ENCODE results near the gene KCNAB2. TPM values are rescaled to one million over a fixed set of nuclear protein-coding genes. Genes with fewer than 3 reads are reported as not detected.

The KCNAB2 gene
- polyA plus RNA-seq, 3 donors = 11.5 to 178 (median 22.7) TPM

DNA sequence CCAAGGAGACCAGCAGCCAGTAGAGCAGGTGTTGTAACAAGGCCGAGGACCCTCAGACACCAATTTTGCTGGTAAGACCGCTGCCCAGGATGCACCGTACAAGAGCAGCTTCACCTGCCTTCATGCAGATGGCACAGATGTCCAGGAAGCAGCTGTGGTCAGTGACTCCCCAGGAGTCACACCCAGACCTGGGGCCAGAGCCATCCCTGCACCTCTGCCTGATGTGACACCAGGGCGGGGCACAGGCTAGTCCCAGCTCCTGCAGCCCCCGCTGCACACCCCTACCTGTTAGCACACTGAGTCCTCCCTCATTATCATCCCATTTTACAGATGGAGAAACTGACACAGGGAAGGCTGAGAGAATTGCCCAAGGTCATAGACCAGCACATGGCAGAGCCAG, 16.3 kb upstream of the KCNAB2 start:
- 76% methylated on average over 5 of the region's 5 CpGs for WGBS (ENCODE audit: insufficient coverage)
- H3K27ac ChIP-seq (ENCODE audit: low read depth in 1 of 2, low read length in 2 of 2) = peak overlapping the region; percentile 95 to 100
- peak overlapping the region in 1 of 3 experiments; percentile 80 for H3K4me3 ChIP-seq (replicated peaks in 1 of 3; ENCODE audit: low read depth in 2 of 3, low read length in 3 of 3)

DNA sequence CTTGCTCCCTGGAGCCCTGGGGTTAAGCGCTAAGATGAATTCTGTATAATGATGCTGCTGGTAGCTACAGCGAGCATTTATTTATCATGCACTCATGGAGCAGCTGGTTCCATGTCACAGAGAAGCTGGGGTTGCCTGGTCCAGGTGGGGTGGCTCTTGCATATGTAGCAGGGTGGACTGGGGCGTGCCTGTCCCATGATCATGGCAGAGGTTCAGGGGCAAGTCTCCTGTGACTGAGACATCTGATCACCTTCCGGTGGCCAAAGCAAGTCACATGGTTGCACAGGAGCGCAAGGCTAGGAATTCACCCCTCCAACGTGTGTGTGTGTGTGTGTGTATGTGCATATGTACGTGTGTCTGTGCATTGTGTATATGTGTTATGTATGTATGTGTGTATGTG, 15.6 kb upstream of the KCNAB2 start:
- intact Hi-C loops (cut with micrococcal nuclease) = no loop called here
- H3K4me3 Mint-ChIP-seq = peak overlapping the region; percentile 13 to 26
- TF ChIP-seq, protein P1, sequence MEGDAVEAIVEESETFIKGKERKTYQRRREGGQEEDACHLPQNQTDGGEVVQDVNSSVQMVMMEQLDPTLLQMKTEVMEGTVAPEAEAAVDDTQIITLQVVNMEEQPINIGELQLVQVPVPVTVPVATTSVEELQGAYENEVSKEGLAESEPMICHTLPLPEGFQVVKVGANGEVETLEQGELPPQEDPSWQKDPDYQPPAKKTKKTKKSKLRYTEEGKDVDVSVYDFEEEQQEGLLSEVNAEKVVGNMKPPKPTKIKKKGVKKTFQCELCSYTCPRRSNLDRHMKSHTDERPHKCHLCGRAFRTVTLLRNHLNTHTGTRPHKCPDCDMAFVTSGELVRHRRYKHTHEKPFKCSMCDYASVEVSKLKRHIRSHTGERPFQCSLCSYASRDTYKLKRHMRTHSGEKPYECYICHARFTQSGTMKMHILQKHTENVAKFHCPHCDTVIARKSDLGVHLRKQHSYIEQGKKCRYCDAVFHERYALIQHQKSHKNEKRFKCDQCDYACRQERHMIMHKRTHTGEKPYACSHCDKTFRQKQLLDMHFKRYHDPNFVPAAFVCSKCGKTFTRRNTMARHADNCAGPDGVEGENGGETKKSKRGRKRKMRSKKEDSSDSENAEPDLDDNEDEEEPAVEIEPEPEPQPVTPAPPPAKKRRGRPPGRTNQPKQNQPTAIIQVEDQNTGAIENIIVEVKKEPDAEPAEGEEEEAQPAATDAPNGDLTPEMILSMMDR (IDR thresholded peaks at IDR 0.05) = no peak
- peaks cover 0 to 6% (median 0%) of the 10 kb centered on the region in 3 donors for H3K27me3 Mint-ChIP-seq (ENCODE audit: low read depth in 3 of 3)
- peaks cover 35 to 46% of the 10 kb centered on the region in 2 donors for H3K36me3 Mint-ChIP-seq
- Histone ChIP-seq H3K27me3 (ENCODE audit: control insufficient read depth in 2 of 2, insufficient read depth in 2 of 2, low read length in 2 of 2) (no peaks in the 10 kb centered on the region), H3K4me1 (ENCODE audit: control insufficient read depth in 1 of 2, insufficient read depth in 2 of 2, low read length in 2 of 2) (peaks cover 54 to 72% of the 10 kb centered on the region in 2 donors), H4K20me1 (ENCODE audit: insufficient read depth, low read length) (peaks cover 82% of the 10 kb centered on the region), H3K4me3 (replicated peaks in 1 of 3; ENCODE audit: low read depth in 2 of 3, low read length in 3 of 3) (no peak overlapping the region), H2AFZ (ENCODE audit: insufficient read depth, low read depth, low read length, poor library complexity, severe bottlenecking) (no peak overlapping the region), H3K27ac (ENCODE audit: low read depth in 1 of 2, low read length in 2 of 2) (peak overlapping the region; percentile 16 to 100), H3K36me3 (replicated peaks in 1 of 2; ENCODE audit: control insufficient read depth in 1 of 2, insufficient read depth in 2 of 2, low read length in 2 of 2) (peaks cover 16 to 48% of the 10 kb centered on the region in 2 donors), H3K79me2 (ENCODE audit: insufficient read depth, low read length) (peaks cover 97% of the 10 kb centered on the region), H3K4me2 (replicated peaks; ENCODE audit: extremely low read depth, low read length, poor library complexity, severe bottlenecking) (no peak overlapping the region), H3K9me3 (replicated peaks in 1 of 2; ENCODE audit: control insufficient read depth in 1 of 2, insufficient read depth in 1 of 2, low read length in 2 of 2) (no peaks in the 10 kb centered on the region), H3K9ac (ENCODE audit: insufficient read depth, low read length, poor library complexity, severe bottlenecking) (no peak overlapping the region)
- H3K4me1 Mint-ChIP-seq = peaks cover 74% of the 10 kb centered on the region
- peaks cover 0 to 1% (median 0%) of the 10 kb centered on the region in 7 donors for H3K9me3 Mint-ChIP-seq
- H3K27ac Mint-ChIP-seq = peak overlapping the region in 5 of 7 donors; percentile 1 to 99 (median 97)
- WGBS (ENCODE audit: insufficient coverage) = 73% methylated on average over 5 of the region's 7 CpGs
- DNase-seq = peak in 1 of 3 donors; percentile 27

More for the DNA sequence above, 16.3 kb upstream of the KCNAB2 start:
- Histone ChIP-seq H3K9me3 (replicated peaks in 1 of 2; ENCODE audit: control insufficient read depth in 1 of 2, insufficient read depth in 1 of 2, low read length in 2 of 2) (no peaks in the 10 kb centered on the region), H3K36me3 (replicated peaks in 1 of 2; ENCODE audit: control insufficient read depth in 1 of 2, insufficient read depth in 2 of 2, low read length in 2 of 2) (peaks cover 8 to 40% of the 10 kb centered on the region in 2 donors), H3K9ac (ENCODE audit: insufficient read depth, low read length, poor library complexity, severe bottlenecking) (peak overlapping the region; percentile 98), H3K79me2 (ENCODE audit: insufficient read depth, low read length) (peaks cover 96% of the 10 kb centered on the region), H4K20me1 (ENCODE audit: insufficient read depth, low read length) (peaks cover 74% of the 10 kb centered on the region), H3K27me3 (ENCODE audit: control insufficient read depth in 2 of 2, insufficient read depth in 2 of 2, low read length in 2 of 2) (no peaks in the 10 kb centered on the region), H3K4me1 (ENCODE audit: control insufficient read depth in 1 of 2, insufficient read depth in 2 of 2, low read length in 2 of 2) (peaks cover 55 to 75% of the 10 kb centered on the region in 2 donors), H3K4me2 (replicated peaks; ENCODE audit: extremely low read depth, low read length, poor library complexity, severe bottlenecking) (peak overlapping the region; percentile 95), H2AFZ (ENCODE audit: insufficient read depth, low read depth, low read length, poor library complexity, severe bottlenecking) (no peak overlapping the region)
- peak overlapping the region in 1 of 2 donors; percentile 30 for H3K4me3 Mint-ChIP-seq
- H3K27ac Mint-ChIP-seq = peak overlapping the region; percentile 97 to 100 (median 99)
- H3K9me3 Mint-ChIP-seq = peaks cover 0 to 1% (median 0%) of the 10 kb centered on the region in 7 donors
- intact Hi-C loops (cut with micrococcal nuclease) = loop anchor here in 1 of 2 donors (5.0 kb wide), 1 partner anchor 37 kb away; the partner anchor contains the start of gene NPHP4
- peaks cover 32 to 42% of the 10 kb centered on the region in 2 donors for H3K36me3 Mint-ChIP-seq
- H3K4me1 Mint-ChIP-seq = peaks cover 75% of the 10 kb centered on the region
- TF ChIP-seq, protein P1 (IDR thresholded peaks at IDR 0.05) = no peak
- no peak for DNase-seq
- peaks cover 0 to 6% (median 0%) of the 10 kb centered on the region in 3 donors for H3K27me3 Mint-ChIP-seq (ENCODE audit: low read depth in 3 of 3)
